Calu3 (cell line): Measurements from ENCODE around the gene PCYT1A. TPM values are rescaled to one million over a fixed set of nuclear protein-coding genes. Genes with fewer than 3 reads are reported as not detected.

Experiments
- BruUV-seq: library from RNA; stranded (reverse); fragments of 400-500 nt; replicated peaks from 2 replicates; lab custom pipeline; 2021; lab: Mats Ljungman, UMichigan
- CTCF ChIA-PET: fragments of 300-600 bp; sonication (Branson Sonifier 250); formaldehyde crosslinking; loops from one replicate; lab custom pipeline; 2022; ENCODE audit warnings: antibody characterized with exemption; lab: Charles Lee
- DNase-seq: peaks from one replicate; pipeline ENCODE4 v3.0.0; 2022
- H3K27ac Mint-ChIP-seq: one replicate; pipeline ENCODE4 v1.8.0; 2022; ENCODE audit warnings: mixed read lengths; ENCODE audit not compliant: unreplicated experiment
- H3K27me3 Mint-ChIP-seq: one replicate; pipeline ENCODE4 v1.8.0; 2022; ENCODE audit warnings: mixed read lengths; ENCODE audit not compliant: unreplicated experiment
- H3K36me3 Mint-ChIP-seq: one replicate; pipeline ENCODE4 v1.8.0; 2022; ENCODE audit warnings: mild to moderate bottlenecking, moderate library complexity, mixed read lengths; ENCODE audit not compliant: insufficient read depth, unreplicated experiment
- H3K4me1 Mint-ChIP-seq: one replicate; pipeline ENCODE4 v1.8.0; 2022; ENCODE audit warnings: mild to moderate bottlenecking, low read depth, mixed read lengths; ENCODE audit not compliant: unreplicated experiment
- H3K4me3 Mint-ChIP-seq: one replicate; pipeline ENCODE4 v1.8.0; 2022; ENCODE audit warnings: mild to moderate bottlenecking, low read depth, moderate library complexity, mixed read lengths; ENCODE audit not compliant: unreplicated experiment
- H3K9me3 Mint-ChIP-seq: one replicate; pipeline ENCODE4 v1.8.0; 2022; ENCODE audit warnings: low read depth, mixed read lengths; ENCODE audit not compliant: unreplicated experiment
- intact Hi-C: fragments of 100-400 bp; cut with micrococcal nuclease; formaldehyde crosslinking; loops from one replicate; pipeline ENCODE4 v1.10.0; 2022; ENCODE audit not compliant: unreplicated experiment
- total RNA-seq: library from RNA; stranded (reverse); gene quantifications from 2 replicates; pipeline ENCODE4 v1.2.3, GENCODE V29; 2022
- TF ChIP-seq, protein P1 (sequence below): fragments of 200-600 bp; IDR thresholded peaks from one replicate; pipeline ENCODE4 v1.8.0; 2022; ENCODE audit warnings: antibody characterized with exemption; ENCODE audit not compliant: unreplicated experiment

The PCYT1A gene
- total RNA-seq, 1 experiment from 2014 or later = 47.0 TPM

DNA sequence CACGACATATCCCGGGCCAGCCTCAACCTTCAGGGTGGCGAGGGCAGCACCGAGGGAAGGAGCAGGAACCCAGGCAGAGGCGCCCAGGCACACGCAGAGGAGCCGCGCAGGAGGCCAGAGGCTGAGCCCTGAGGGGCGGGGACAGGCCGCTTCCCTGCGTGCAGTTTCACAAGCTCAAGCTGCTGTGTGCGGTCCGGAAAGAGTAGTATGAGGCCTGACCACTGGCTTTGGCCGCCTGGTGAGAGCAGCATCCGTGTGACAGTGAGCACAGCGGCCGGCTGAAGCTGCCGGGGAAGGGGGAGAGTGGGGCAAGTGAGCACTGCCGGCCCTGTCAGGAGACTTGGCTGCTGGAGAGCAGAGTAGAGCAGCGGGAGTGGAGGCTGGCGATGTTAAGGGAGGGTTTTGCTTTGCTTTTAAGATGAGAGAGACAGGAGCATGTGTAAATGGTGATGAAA, 85.0 kb downstream of the PCYT1A start:
- no TSS peak for BruUV-seq
- DNase-seq = no peak
- Mint-ChIP-seq H3K4me1 (no peaks in the 10 kb centered on the region), H3K4me3 (peak overlapping the region; percentile 6), H3K9me3 (peaks cover 3% of the 10 kb centered on the region), H3K36me3 (peaks cover under 1% of the 10 kb centered on the region), H3K27ac (no peak overlapping the region), H3K27me3 (peaks cover 52% of the 10 kb centered on the region)
- TF ChIP-seq, protein P1, sequence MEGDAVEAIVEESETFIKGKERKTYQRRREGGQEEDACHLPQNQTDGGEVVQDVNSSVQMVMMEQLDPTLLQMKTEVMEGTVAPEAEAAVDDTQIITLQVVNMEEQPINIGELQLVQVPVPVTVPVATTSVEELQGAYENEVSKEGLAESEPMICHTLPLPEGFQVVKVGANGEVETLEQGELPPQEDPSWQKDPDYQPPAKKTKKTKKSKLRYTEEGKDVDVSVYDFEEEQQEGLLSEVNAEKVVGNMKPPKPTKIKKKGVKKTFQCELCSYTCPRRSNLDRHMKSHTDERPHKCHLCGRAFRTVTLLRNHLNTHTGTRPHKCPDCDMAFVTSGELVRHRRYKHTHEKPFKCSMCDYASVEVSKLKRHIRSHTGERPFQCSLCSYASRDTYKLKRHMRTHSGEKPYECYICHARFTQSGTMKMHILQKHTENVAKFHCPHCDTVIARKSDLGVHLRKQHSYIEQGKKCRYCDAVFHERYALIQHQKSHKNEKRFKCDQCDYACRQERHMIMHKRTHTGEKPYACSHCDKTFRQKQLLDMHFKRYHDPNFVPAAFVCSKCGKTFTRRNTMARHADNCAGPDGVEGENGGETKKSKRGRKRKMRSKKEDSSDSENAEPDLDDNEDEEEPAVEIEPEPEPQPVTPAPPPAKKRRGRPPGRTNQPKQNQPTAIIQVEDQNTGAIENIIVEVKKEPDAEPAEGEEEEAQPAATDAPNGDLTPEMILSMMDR = no peak
- intact Hi-C loops = no loop called here
- CTCF ChIA-PET = no interaction called here

DNA sequence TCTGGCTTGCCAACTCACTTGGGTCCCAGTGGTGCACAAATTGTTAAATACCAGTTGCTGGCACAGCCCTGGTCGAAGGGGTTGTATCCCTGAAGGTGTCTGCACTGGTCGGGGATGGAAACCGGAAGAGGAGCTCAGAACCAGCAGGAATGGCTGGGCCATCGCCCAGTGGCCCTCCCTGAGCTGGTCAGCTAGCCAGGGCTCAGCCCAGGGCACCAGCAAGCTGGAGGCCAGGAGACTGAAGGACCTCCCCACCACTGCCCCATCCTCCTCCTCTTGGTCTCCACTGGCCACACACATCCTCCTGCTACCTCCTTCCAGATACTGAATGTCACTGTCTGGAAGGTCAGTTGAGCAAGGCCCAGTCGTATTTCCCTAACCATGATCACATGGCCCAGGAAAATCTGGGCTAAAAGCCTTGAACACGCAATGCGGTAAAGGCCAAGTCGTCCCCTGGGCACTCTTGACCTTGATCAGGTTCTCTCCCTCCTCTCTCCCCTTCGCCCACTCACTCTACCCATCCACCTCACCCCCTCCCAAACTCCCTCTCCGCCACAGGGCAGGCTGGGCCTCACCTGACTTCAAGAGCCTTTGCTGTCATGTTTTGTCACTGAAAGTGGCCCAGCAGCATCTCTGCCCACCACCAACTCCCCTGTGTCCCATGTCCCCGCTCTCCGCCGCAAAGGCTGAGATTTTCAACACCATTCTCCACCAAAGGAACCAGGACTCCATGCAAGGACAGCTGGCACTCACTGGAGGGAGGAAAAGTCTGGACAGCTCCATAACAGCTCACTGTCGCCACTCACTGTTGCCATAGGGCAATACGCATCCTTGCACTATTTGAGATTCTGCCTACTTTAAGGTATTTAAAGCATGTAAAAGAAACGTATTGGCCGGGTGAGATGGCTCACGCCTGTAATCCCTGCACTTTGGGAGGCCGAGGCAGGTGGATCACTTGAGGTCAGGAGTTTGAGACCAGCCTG, 88.5 kb downstream of the PCYT1A start:
- no peaks in the 10 kb centered on the region for H3K4me1 Mint-ChIP-seq
- intact Hi-C loops = no loop called here
- no peaks in the 10 kb centered on the region for H3K36me3 Mint-ChIP-seq

DNA sequence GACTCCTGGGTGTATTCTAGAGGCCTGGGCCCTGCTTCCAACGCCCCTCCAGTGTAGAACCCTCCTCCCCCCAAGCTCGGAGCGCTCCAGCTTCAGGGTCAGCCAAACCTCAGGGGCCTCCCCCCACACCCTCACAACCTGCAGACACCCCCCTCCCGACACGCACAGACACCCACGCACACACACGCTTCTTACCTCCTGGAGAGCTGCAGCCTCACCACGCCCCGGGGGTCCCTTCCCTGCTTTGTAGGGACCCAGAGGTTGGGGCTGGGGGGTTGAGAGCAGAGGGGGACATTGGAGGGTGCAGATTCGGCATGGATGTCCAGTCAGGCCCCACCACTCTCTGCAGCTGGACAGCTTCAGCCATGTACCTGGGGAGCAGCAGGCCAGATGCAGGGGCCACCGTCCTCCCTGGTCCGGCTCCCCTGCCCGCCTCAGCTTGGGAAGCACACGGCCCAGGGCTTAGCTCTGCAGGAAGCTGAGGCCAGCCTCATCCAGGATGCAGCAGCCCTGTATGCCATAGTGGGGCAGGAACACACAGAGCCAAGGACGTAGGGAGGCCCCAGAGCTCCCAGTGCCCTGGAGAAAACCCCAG, 89.3 kb downstream of the PCYT1A start:
- Mint-ChIP-seq H3K27ac (no peak overlapping the region), H3K36me3 (no peaks in the 10 kb centered on the region), H3K9me3 (no peaks in the 10 kb centered on the region), H3K27me3 (peaks cover 13% of the 10 kb centered on the region), H3K4me3 (no peak overlapping the region), H3K4me1 (no peaks in the 10 kb centered on the region)
- DNase-seq = no peak
- BruUV-seq = no TSS peak
- CTCF ChIA-PET = interaction anchor here (1.0 to 2.1 kb wide), 2 partner anchors 124 to 125 kb away, joined by 3 to 6 read pairs; no protein-coding TSS in a partner anchor
- TF ChIP-seq, protein P1 = no peak
- intact Hi-C loops = no loop called here

More for the DNA sequence above, 88.5 kb downstream of the PCYT1A start:
- H3K9me3 Mint-ChIP-seq = no peaks in the 10 kb centered on the region
- no peak for DNase-seq
- H3K27ac Mint-ChIP-seq = no peak overlapping the region
- TF ChIP-seq, protein P1 = no peak
- H3K27me3 Mint-ChIP-seq = peaks cover 21% of the 10 kb centered on the region
- BruUV-seq = no TSS peak
- H3K4me3 Mint-ChIP-seq = no peak overlapping the region
- CTCF ChIA-PET = interaction anchor here (1.0 to 2.1 kb wide), 2 partner anchors 125 to 126 kb away, joined by 3 to 6 read pairs; no protein-coding TSS in a partner anchor

DNA sequence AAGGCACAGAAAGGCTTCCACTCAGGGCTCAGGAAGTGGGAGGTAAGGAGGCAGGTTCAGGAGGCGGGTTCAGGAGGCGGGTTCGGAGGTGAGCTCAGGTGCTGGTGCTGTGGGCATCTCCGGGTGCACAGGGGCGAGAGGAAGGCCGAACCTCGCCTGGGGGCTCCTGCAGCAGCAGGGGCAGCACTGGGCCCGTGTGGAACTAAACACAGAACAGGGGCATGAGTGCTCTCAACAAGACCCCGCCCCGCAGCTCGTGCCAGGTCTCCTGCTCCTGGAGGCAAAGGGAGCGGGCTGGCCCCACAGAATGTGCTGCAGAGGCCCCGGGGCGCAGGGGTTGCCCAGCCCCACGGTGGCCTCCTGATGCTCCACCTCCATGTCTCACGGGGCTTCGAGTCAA, 90.0 kb downstream of the PCYT1A start:
- H3K27me3 Mint-ChIP-seq = peaks cover 6% of the 10 kb centered on the region
- H3K4me3 Mint-ChIP-seq = no peak overlapping the region
- intact Hi-C loops = loop anchor here (2.0 kb wide), 2 partner anchors 125 to 171 kb away; no protein-coding TSS in a partner anchor
- no peaks in the 10 kb centered on the region for H3K36me3 Mint-ChIP-seq
- no TSS peak for BruUV-seq
- TF ChIP-seq, protein P1 = no peak
- CTCF ChIA-PET = interaction anchor here (1.5 kb wide), 1 partner anchor 124 kb away, joined by 6 read pairs; no protein-coding TSS in a partner anchor
- no peaks in the 10 kb centered on the region for H3K9me3 Mint-ChIP-seq
- no peak for DNase-seq
- H3K4me1 Mint-ChIP-seq = no peaks in the 10 kb centered on the region
- no peak overlapping the region for H3K27ac Mint-ChIP-seq
